Mesenchymal stem cell (in vitro differentiated cells and primary cell): ENCODE data around the gene LTO1.

Experiments used
- DNase-seq: peaks from one replicate; pipeline ENCODE4 v3.0.0-alpha.2; 2013
- H2AFZ ChIP-seq: one replicate; pipeline ENCODE4 v1.6.1; 2013; ENCODE audit warnings: low read depth, mild to moderate bottlenecking, control low read depth, inconsistent platforms, low read length, moderate library complexity
- H2AK5ac ChIP-seq: 2 replicates; pipeline ENCODE4 v1.6.1; 2013; ENCODE audit warnings: low read length, moderate library complexity, mild to moderate bottlenecking, inconsistent platforms; ENCODE audit not compliant: severe bottlenecking
- H2BK120ac ChIP-seq: one replicate; pipeline ENCODE4 v1.6.1; 2013; ENCODE audit warnings: low read depth, mild to moderate bottlenecking, inconsistent platforms, low read length, moderate library complexity
- H2BK12ac ChIP-seq, 2 experiments: one replicate each; pipeline ENCODE4 v1.6.1; 2013; ENCODE audit warnings: inconsistent platforms in 2 of 2, low read length in 2 of 2, mild to moderate bottlenecking in 2 of 2, moderate library complexity in 2 of 2, control low read depth in 1 of 2
- H2BK15ac ChIP-seq: one replicate; pipeline ENCODE4 v1.6.1; 2013; ENCODE audit warnings: mild to moderate bottlenecking, low read depth, inconsistent platforms; ENCODE audit not compliant: poor library complexity, severe bottlenecking
- H2BK5ac ChIP-seq: 2 replicates; pipeline ENCODE4 v1.6.1; 2013; ENCODE audit warnings: low read depth, mild to moderate bottlenecking, low read length, control low read depth, inconsistent platforms; ENCODE audit not compliant: poor library complexity, severe bottlenecking
- H3K14ac ChIP-seq, 2 experiments: one replicate each; pipeline ENCODE4 v1.6.1; 2013; ENCODE audit warnings: inconsistent platforms in 2 of 2, low read length in 2 of 2, control low read depth in 1 of 2, mild to moderate bottlenecking in 1 of 2, moderate library complexity in 1 of 2
- H3K18ac ChIP-seq, 2 experiments: one replicate each; pipeline ENCODE4 v1.6.1; 2013; ENCODE audit warnings: inconsistent platforms in 2 of 2, low read length in 2 of 2, control low read depth in 1 of 2, low read depth in 1 of 2, mild to moderate bottlenecking in 1 of 2
- H3K23ac ChIP-seq, 2 experiments: one replicate each; pipeline ENCODE4 v1.6.1; 2013; ENCODE audit warnings: inconsistent platforms in 2 of 2, low read length in 2 of 2, mild to moderate bottlenecking in 2 of 2, moderate library complexity in 2 of 2, control low read depth in 1 of 2
- H3K27ac ChIP-seq: 2 replicates; pipeline ENCODE4 v1.5.1; 2013; ENCODE audit warnings: mild to moderate bottlenecking, moderate library complexity, low read length, control low read depth, inconsistent platforms; ENCODE audit not compliant: poor library complexity, severe bottlenecking
- H3K27me3 ChIP-seq, 2 experiments: 2 replicates each; pipeline versions ENCODE4 v1.6.1 to v1.7.0; 2013; ENCODE audit warnings: low read length in 2 of 2, mild to moderate bottlenecking in 2 of 2, moderate library complexity in 2 of 2, control low read depth in 1 of 2, inconsistent platforms in 1 of 2; ENCODE audit not compliant: control insufficient read depth in 1 of 2, insufficient read depth in 1 of 2
- H3K36me3 ChIP-seq, 2 experiments: 2 replicates each; pipeline versions ENCODE4 v1.6.1 to v1.7.0; 2013; ENCODE audit warnings: low read length in 2 of 2, control low read depth in 1 of 2, inconsistent platforms in 1 of 2, low read depth in 1 of 2, mild to moderate bottlenecking in 1 of 2; ENCODE audit not compliant: insufficient read depth in 2 of 2, control insufficient read depth in 1 of 2
- H3K4ac ChIP-seq, 2 experiments: one replicate each; pipeline ENCODE4 v1.6.1; 2013; ENCODE audit warnings: inconsistent platforms in 2 of 2, low read length in 2 of 2, mild to moderate bottlenecking in 2 of 2, moderate library complexity in 2 of 2, control low read depth in 1 of 2, low read depth in 1 of 2
- H3K4me1 ChIP-seq: 2 replicates; pipeline ENCODE4 v1.6.1; 2013; ENCODE audit warnings: low read depth, low read length, control low read depth; ENCODE audit not compliant: control insufficient read depth, insufficient read depth
- H3K4me2 ChIP-seq: 2 replicates; pipeline ENCODE4 v1.6.1; 2013; ENCODE audit warnings: low read length, mild to moderate bottlenecking, inconsistent platforms; ENCODE audit not compliant: poor library complexity, severe bottlenecking
- H3K4me3 ChIP-seq, 2 experiments: 2 replicates each; pipeline versions ENCODE4 v1.5.1 to v1.7.0; 2013; ENCODE audit warnings: low read length in 2 of 2, mild to moderate bottlenecking in 2 of 2, control low read depth in 1 of 2, low read depth in 1 of 2; ENCODE audit not compliant: insufficient read depth in 1 of 2
- H3K79me1 ChIP-seq: replicated peaks from 2 replicates; pipeline ENCODE4 v1.6.1; 2013; ENCODE audit warnings: mild to moderate bottlenecking, control low read depth, low read length, inconsistent platforms; ENCODE audit not compliant: poor library complexity, severe bottlenecking
- H3K9ac ChIP-seq: 2 replicates; pipeline ENCODE4 v1.7.0; 2013; ENCODE audit warnings: mild to moderate bottlenecking, low read length, moderate library complexity
- H3K9me3 ChIP-seq: 2 replicates; pipeline ENCODE4 v1.7.0; 2013; ENCODE audit warnings: mild to moderate bottlenecking, low read length; ENCODE audit not compliant: control insufficient read depth
- H4K8ac ChIP-seq: one replicate; pipeline ENCODE4 v1.6.1; 2013; ENCODE audit warnings: inconsistent platforms, mild to moderate bottlenecking, low read length, moderate library complexity
- H4K91ac ChIP-seq: one replicate; pipeline ENCODE4 v1.6.1; 2013; ENCODE audit warnings: mild to moderate bottlenecking, low read length, inconsistent platforms
- WGBS: methylation state at CpG from one replicate; pipeline ENCODE4 v1.1.7; 2013; ENCODE audit warnings: mixed read lengths; 5-methylcytosine and 5-hydroxymethylcytosine counted together

LTO1 gene

GRCh38 chr11:69718147-69718546 lies 43.0 kb upstream of the LTO1 start:
- peak; percentile 58 for DNase-seq
- no peak overlapping the region for H2BK120ac ChIP-seq
- H3K79me1 ChIP-seq: no peaks in the 10 kb centered on the region
- H3K14ac ChIP-seq: no peak overlapping the region
- no peak overlapping the region for H3K23ac ChIP-seq
- peaks cover 1% of the 10 kb centered on the region for H3K4me1 ChIP-seq
- no peak overlapping the region for H2BK5ac ChIP-seq
- H2AFZ ChIP-seq: no peak overlapping the region
- no peak overlapping the region for H3K9ac ChIP-seq
- H2BK12ac ChIP-seq: no peak overlapping the region
- no peak overlapping the region for H3K18ac ChIP-seq
- no peak overlapping the region for H3K4ac ChIP-seq
- H2AK5ac ChIP-seq: no peak overlapping the region
- 2% methylated on average over 13 of the region's 13 CpGs for WGBS
- H3K4me2 ChIP-seq: no peak overlapping the region
- no peaks in the 10 kb centered on the region for H3K36me3 ChIP-seq
- H3K4me3 ChIP-seq: no peak overlapping the region
- no peak overlapping the region for H4K8ac ChIP-seq
- H3K9me3 ChIP-seq: no peaks in the 10 kb centered on the region
- H2BK15ac ChIP-seq: no peak overlapping the region
- H3K27me3 ChIP-seq: peaks cover 56 to 79% of the 10 kb centered on the region in 2 experiments
- H4K91ac ChIP-seq: no peak overlapping the region
- H3K27ac ChIP-seq: no peak overlapping the region

GRCh38 chr11:69716891-69717747 lies 42.0 kb upstream of the LTO1 start:
- peaks cover 51 to 76% of the 10 kb centered on the region in 2 experiments for H3K27me3 ChIP-seq
- H3K36me3 ChIP-seq: no peaks in the 10 kb centered on the region
- H3K79me1 ChIP-seq: no peaks in the 10 kb centered on the region
- no peak overlapping the region for H3K4ac ChIP-seq
- H2BK15ac ChIP-seq: no peak overlapping the region
- peaks cover 1% of the 10 kb centered on the region for H3K4me1 ChIP-seq
- no peak overlapping the region for H2BK12ac ChIP-seq
- H2BK120ac ChIP-seq: no peak overlapping the region
- WGBS: 67% methylated on average over 6 of the region's 6 CpGs
- no peak overlapping the region for H2AFZ ChIP-seq
- DNase-seq: no peak
- H3K4me3 ChIP-seq: no peak overlapping the region
- H3K9ac ChIP-seq: no peak overlapping the region
- H2BK5ac ChIP-seq: no peak overlapping the region
- no peak overlapping the region for H3K18ac ChIP-seq
- H3K4me2 ChIP-seq: no peak overlapping the region
- no peak overlapping the region for H3K27ac ChIP-seq
- no peak overlapping the region for H4K91ac ChIP-seq
- no peak overlapping the region for H2AK5ac ChIP-seq
- H3K9me3 ChIP-seq: no peaks in the 10 kb centered on the region
- no peak overlapping the region for H4K8ac ChIP-seq
- no peak overlapping the region for H3K23ac ChIP-seq
- no peak overlapping the region for H3K14ac ChIP-seq

GRCh38 chr11:69716099-69716498 lies 40.9 kb upstream of the LTO1 start:
- Histone ChIP-seq H3K4me2 (no peak overlapping the region), H3K4me1 (peaks cover 1% of the 10 kb centered on the region), H3K4ac (no peak overlapping the region), H2BK15ac (no peak overlapping the region), H3K27ac (no peak overlapping the region), H3K79me1 (no peaks in the 10 kb centered on the region), H3K9me3 (no peaks in the 10 kb centered on the region), H2BK5ac (no peak overlapping the region), H3K27me3 (peaks cover 41 to 72% of the 10 kb centered on the region in 2 experiments), H3K36me3 (no peaks in the 10 kb centered on the region), H3K18ac (no peak overlapping the region), H3K23ac (no peak overlapping the region), H2BK120ac (no peak overlapping the region), H3K9ac (no peak overlapping the region), H4K8ac (no peak overlapping the region), H4K91ac (no peak overlapping the region), H3K4me3 (no peak overlapping the region), H2AFZ (no peak overlapping the region), H2BK12ac (no peak overlapping the region), H2AK5ac (no peak overlapping the region), H3K14ac (no peak overlapping the region)
- WGBS: 86% methylated on average over 11 of the region's 11 CpGs
- no peak for DNase-seq

DNA sequence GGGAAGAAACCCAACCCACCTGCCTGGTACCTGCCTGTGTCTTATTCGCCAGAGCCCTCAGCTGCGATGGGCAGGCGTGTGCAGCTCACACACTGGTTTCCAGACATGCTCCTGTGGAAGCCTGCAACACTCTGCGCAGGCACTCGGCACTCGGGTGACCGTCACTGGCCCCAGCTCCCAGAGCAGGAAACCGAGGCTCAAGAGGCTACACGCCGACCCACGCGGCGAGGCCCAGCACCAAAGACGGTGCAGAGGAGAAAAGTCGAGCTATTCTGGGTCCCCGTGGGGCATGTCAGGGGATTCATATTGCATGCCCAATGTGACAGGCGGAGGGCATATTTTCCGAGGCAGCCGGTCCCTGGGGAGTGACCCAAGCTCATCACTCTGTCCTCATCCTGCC lies 40.3 kb upstream of the LTO1 start:
- Histone ChIP-seq H3K4me2 (no peak overlapping the region), H3K27me3 (peaks cover 40 to 67% of the 10 kb centered on the region in 2 experiments), H2AFZ (no peak overlapping the region), H3K79me1 (no peaks in the 10 kb centered on the region), H2BK15ac (no peak overlapping the region), H2BK12ac (no peak overlapping the region), H3K4me3 (no peak overlapping the region), H3K9ac (no peak overlapping the region), H3K23ac (no peak overlapping the region), H3K27ac (no peak overlapping the region), H3K4me1 (no peaks in the 10 kb centered on the region), H3K14ac (no peak overlapping the region), H3K36me3 (no peaks in the 10 kb centered on the region), H2BK5ac (no peak overlapping the region), H2BK120ac (no peak overlapping the region), H4K8ac (no peak overlapping the region), H3K9me3 (no peaks in the 10 kb centered on the region), H3K18ac (no peak overlapping the region), H3K4ac (no peak overlapping the region), H2AK5ac (no peak overlapping the region), H4K91ac (no peak overlapping the region)
- no peak for DNase-seq
- 92% methylated on average over 19 of the region's 19 CpGs for WGBS
